Spleen (tissue), 11 donors: ENCODE data around the gene KIF1A. TPM values are rescaled to one million over a fixed set of nuclear protein-coding genes. Genes with fewer than 3 reads are reported as not detected.

Source experiments
- DNase-seq: peaks from one replicate; pipeline ENCODE4 v3.0.0-alpha.2; 2020
- H3K27ac ChIP-seq, 8 donors: fragments of 200-600 bp; sonication (generic) in 7 of 8; 1 replicate in 4 of 8; 2 replicates in 4 of 8; pipeline versions ENCODE4 v1.5.0 to v1.8.0; 2016 to 2021; ENCODE audit warnings: inconsistent platforms in 4 of 8, mild to moderate bottlenecking in 4 of 8, moderate library complexity in 1 of 8
- H3K27me3 ChIP-seq, 7 donors: fragments of 200-600 bp; sonication (generic) in 6 of 7; replicated peaks in 1 of 7; 1 replicate in 4 of 7; 2 replicates in 3 of 7; pipeline versions ENCODE4 v1.5.0 to v1.8.0; 2016 to 2021; ENCODE audit warnings: inconsistent platforms in 3 of 7, mild to moderate bottlenecking in 1 of 7
- H3K36me3 ChIP-seq, 6 donors: fragments of 200-600 bp; sonication (generic) in 5 of 6; 1 replicate in 4 of 6; 2 replicates in 2 of 6; pipeline versions ENCODE4 v1.5.0 to v1.8.0; 2016 to 2021; ENCODE audit warnings: inconsistent platforms in 2 of 6
- H3K4me1 ChIP-seq, 6 donors: fragments of 200-600 bp; sonication (generic) in 5 of 6; 1 replicate in 3 of 6; 2 replicates in 3 of 6; pipeline versions ENCODE4 v1.5.0 to v1.8.0; 2016 to 2021; ENCODE audit warnings: inconsistent platforms in 3 of 6
- H3K4me3 ChIP-seq, 8 donors: fragments of 200-600 bp; sonication (generic) in 7 of 8; 1 replicate in 4 of 8; 2 replicates in 4 of 8; pipeline versions ENCODE4 v1.5.0 to v1.8.0; 2016 to 2021; ENCODE audit warnings: inconsistent platforms in 4 of 8, mild to moderate bottlenecking in 4 of 8, moderate library complexity in 2 of 8
- H3K9me3 ChIP-seq, 8 donors: fragments of 200-600 bp; sonication (generic) in 7 of 8; 1 replicate in 4 of 8; 2 replicates in 4 of 8; pipeline versions ENCODE4 v1.5.0 to v1.8.0; 2016 to 2021; ENCODE audit warnings: inconsistent platforms in 4 of 8
- POLR2A ChIP-seq, 3 donors: fragments of 450-650 bp; IDR thresholded peaks; one replicate each; pipeline ENCODE4 v1.5.1; 2017; ENCODE audit warnings: antibody characterized with exemption in 3 of 3, mild to moderate bottlenecking in 1 of 3
- POLR2AphosphoS5 ChIP-seq, 3 donors: sonication (generic); formaldehyde crosslinking; IDR thresholded peaks; one replicate each; pipeline ENCODE4 v1.5.1; 2017; ENCODE audit warnings: antibody characterized with exemption in 3 of 3
- WGBS, 5 donors: extraction: QIAGEN DNeasy Blood & Tissue Kit in 3 of 5; methylation state at CpG; one replicate each; pipeline versions ENCODE4 v1.1.5 to v1.1.7; 2013 to 2018; 5-methylcytosine and 5-hydroxymethylcytosine counted together
- intact Hi-C: fragments of 100-400 bp; cut with DNase I; formaldehyde crosslinking; loops from one replicate; pipeline ENCODE4 v1.15.0; 2023; ENCODE audit warnings: low total_unique reads
- polyA plus RNA-seq, 3 donors: library from polyadenylated mRNA; stranded (reverse); fragments of 200-250 nt; gene quantifications; one replicate each; pipeline ENCODE4 v1.2.1, GENCODE V29; 2013
- total RNA-seq, 7 donors: library from RNA; depleted of rRNA in 3 of 7; stranded (reverse); fragments of >200 nt in 3 of 7; fragmentation: NEBNext Ultra II Directional in 4 of 7; extraction: Animal tissue kit (Norgen Biotek cat#: 25700) in 4 of 7; gene quantifications; one replicate each; pipeline versions ENCODE4 v1.1.0 to v1.2.1, GENCODE V29; 2016 to 2021
- TF ChIP-seq, protein P1 (sequence below), 11 experiments: fragments of 200-600 bp in 7 of 11; fragments of 450-650 bp in 4 of 11; sonication (generic) in 4 of 11; IDR thresholded peaks in 8 of 11; conservative IDR thresholded peaks in 3 of 11; 1 replicate in 7 of 11; 2 replicates in 4 of 11; pipeline versions ENCODE4 v1.4.0 to v1.8.0; 2016 to 2021; ENCODE audit warnings: antibody characterized with exemption in 11 of 11, inconsistent platforms in 4 of 11, mild to moderate bottlenecking in 1 of 11
- donor health status: healthy with polysubstance abuse.
- donor health status: DM: no; HTN: no; CAD: no; lungs with moderate emphysema.
- donor health status: DM: no; HTN: no; CAD: no.
- donor health status: Bipolar disorder and iron deficiency.
- donor health status: healthy.
- donor health status: DM: no; HTN: no; CAD: no.
- donor health status: DM: yes; HTN: yes; CAD: no.

KIF1A gene
- total and polyA plus RNA-seq, 10 donors, result 0.02 to 2.0 (median 0.55) TPM; not detected in 1

DNA sequence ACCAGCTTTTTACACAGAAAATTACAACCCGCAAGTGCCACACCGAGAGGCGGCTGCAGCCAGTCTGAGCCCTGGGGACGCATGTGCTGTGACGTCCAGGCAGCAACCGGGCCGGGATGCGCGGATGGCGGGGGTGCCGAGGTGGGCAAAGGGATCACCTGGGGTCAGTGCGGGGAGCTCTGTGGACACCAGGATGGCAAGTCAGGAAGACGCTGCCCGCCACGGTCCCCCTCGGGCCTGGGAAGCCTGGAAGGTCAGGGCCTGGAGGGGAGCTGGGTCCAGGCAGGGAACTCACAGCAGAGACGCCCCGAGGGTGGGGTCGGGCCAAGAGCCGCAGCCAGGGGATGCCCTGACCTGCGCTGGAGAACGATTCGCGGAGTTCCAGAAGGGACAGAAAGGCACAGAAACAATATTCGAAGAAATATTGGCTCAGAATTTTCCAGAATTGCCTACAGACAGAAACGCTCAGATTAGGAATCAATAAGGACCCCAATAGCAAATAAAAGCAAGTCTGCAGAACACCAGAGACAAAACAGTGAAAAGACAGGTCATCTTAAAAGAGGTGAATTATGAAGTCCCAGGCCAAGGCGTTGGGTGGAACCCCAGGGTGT lies 11.7 kb upstream of the KIF1A start:
- Histone ChIP-seq H3K4me3 (peak overlapping the region in 6 of 8 donors; percentile 12 to 59 (median 26)), H3K36me3 (no peaks in the 10 kb centered on the region), H3K27me3 (peaks cover 0 to 66% (median 17%) of the 10 kb centered on the region in 7 donors), H3K4me1 (peaks cover 6 to 19% (median 14%) of the 10 kb centered on the region in 6 donors), H3K9me3 (no peaks in the 10 kb centered on the region), H3K27ac (no peak overlapping the region)
- WGBS, 5 donors, result 8 to 17% (median 14%) methylated on average over 27 of the region's 27 CpGs
- TF ChIP-seq POLR2AphosphoS5 (IDR thresholded peaks at IDR 0.05) (no peak), POLR2A (IDR thresholded peaks at IDR 0.05) (no peak)
- TF ChIP-seq, protein P1, sequence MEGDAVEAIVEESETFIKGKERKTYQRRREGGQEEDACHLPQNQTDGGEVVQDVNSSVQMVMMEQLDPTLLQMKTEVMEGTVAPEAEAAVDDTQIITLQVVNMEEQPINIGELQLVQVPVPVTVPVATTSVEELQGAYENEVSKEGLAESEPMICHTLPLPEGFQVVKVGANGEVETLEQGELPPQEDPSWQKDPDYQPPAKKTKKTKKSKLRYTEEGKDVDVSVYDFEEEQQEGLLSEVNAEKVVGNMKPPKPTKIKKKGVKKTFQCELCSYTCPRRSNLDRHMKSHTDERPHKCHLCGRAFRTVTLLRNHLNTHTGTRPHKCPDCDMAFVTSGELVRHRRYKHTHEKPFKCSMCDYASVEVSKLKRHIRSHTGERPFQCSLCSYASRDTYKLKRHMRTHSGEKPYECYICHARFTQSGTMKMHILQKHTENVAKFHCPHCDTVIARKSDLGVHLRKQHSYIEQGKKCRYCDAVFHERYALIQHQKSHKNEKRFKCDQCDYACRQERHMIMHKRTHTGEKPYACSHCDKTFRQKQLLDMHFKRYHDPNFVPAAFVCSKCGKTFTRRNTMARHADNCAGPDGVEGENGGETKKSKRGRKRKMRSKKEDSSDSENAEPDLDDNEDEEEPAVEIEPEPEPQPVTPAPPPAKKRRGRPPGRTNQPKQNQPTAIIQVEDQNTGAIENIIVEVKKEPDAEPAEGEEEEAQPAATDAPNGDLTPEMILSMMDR (IDR thresholded peaks at IDR 0.05 in 8 of 11, conservative IDR thresholded peaks at IDR 0.05 in 3 of 11), result no peak
- intact Hi-C loops, result loop anchor here (10.0 kb wide), 1 partner anchor 317 kb away; no protein-coding TSS in a partner anchor
- peak; percentile 84 for DNase-seq

DNA sequence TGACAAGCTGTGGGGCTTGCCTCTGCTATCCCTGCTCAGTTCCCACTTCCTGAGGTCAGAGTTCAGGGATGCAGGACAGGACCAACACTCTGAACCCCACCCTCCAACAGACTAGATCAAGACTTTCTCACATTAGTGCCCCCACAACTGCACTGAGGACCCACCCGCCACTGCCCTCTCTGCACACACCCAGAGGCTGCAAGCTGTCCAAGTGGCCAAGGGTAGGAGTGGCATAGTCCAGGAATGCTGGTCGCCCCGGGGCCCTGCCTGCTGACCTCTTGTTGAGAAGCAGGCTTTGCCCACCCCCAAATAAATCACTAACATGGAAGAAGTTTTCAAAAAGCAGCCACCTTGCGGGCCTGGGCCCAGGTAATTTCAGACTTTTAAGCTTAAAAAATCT lies 5.5 kb upstream of the KIF1A start:
- H3K36me3 ChIP-seq, result no peaks in the 10 kb centered on the region
- H3K4me3 ChIP-seq, result no peak overlapping the region
- peaks cover 0 to 9% (median 0%) of the 10 kb centered on the region in 8 donors for H3K9me3 ChIP-seq
- intact Hi-C loops, result no loop called here
- no peak for DNase-seq
- TF ChIP-seq POLR2A (IDR thresholded peaks at IDR 0.05), result no peak
- H3K4me1 ChIP-seq, result peaks cover 2 to 13% (median 9%) of the 10 kb centered on the region in 6 donors
- H3K27me3 ChIP-seq, result peaks cover 0 to 100% (median 62%) of the 10 kb centered on the region in 7 donors
- no peak overlapping the region for H3K27ac ChIP-seq
- 65 to 83% (median 79%) methylated on average over 4 of the region's 4 CpGs for WGBS, 5 donors

DNA sequence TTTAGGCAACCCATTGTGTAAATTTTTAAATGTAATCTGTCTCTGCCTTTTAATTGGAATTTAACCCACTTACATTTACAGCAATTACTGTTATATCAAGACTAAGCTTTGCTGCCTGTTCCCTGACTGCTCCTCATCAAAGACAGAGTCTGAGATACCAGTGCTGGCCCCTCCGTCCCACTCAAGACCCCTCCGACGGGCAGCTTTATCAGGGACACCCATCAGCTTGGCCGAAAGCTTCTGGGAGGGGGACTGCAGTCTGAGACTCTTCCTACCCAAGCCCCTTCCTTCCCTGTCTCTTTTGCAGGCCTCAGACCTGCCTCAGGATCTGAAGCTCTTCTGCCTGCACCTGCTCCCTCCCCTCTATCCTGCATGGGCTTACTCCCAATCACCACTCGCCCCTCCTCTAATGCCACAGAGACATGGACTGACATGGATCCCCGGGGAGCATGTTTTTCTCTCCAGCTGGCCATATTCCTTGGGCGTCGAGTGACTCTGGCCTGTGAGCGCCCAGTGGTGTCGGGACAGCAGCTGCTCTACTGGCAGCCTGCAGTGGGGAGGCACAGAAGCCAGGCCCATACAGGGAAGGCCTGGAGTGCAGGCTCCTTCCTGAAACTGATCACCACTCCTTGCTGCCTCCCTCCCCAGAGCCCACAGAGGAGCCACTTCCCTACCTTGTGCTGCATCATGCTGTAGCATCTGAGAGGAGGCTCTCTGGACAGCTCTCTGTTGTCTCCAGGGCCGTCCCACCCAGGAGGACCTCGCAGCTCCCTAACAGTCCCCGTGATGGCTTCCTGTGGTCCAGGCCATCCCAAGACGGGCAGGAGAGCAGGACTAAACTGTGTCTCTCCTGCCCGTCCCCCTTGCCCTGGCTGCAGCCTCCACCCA lies 3.7 kb upstream of the KIF1A start:
- intact Hi-C loops, result no loop called here
- Histone ChIP-seq H3K36me3 (no peaks in the 10 kb centered on the region), H3K27ac (no peak overlapping the region), H3K4me3 (no peak overlapping the region), H3K27me3 (peaks cover 0 to 100% (median 75%) of the 10 kb centered on the region in 7 donors), H3K4me1 (peaks cover 3 to 29% (median 24%) of the 10 kb centered on the region in 6 donors), H3K9me3 (peaks cover 0 to 9% (median 0%) of the 10 kb centered on the region in 8 donors)
- DNase-seq, result no peak
- TF ChIP-seq POLR2A (IDR thresholded peaks at IDR 0.05) (no peak), POLR2AphosphoS5 (IDR thresholded peaks at IDR 0.05) (no peak)
- TF ChIP-seq, protein P1 (IDR thresholded peaks at IDR 0.05 in 8 of 11, conservative IDR thresholded peaks at IDR 0.05 in 3 of 11), result no peak
- WGBS, 5 donors, result 76 to 84% (median 79%) methylated on average over 15 of the region's 15 CpGs

DNA sequence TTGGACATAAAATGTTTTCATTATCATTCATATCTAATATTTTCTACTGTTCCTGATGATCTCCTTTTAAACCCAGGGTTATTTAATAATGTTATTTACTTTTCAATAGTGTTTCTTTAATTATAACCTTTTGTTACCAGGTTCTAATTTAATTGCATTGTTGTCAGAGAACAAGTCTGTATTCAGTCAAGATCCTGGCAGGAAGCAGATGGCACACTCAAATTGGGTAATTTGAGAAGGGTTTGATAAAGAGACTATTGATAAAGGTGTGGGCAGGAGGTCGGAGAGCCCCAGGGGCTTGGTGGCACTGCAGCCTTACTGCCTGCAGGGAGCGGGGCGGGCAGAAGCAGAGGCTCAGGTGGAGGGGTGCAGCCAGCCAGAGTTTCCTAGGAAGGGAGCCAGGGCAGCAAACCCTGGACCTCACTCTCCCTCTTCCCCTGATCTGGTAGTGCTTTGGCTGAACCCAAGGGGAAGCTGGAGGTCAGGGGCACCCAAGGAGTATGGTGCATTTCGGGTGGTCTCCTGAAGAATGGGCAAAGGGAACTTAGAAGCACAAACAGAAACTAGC lies 2.3 kb upstream of the KIF1A start:
- H3K27me3 ChIP-seq, result peaks cover 4 to 100% (median 80%) of the 10 kb centered on the region in 7 donors
- TF ChIP-seq POLR2AphosphoS5 (IDR thresholded peaks at IDR 0.05) (no peak), POLR2A (IDR thresholded peaks at IDR 0.05) (no peak)
- TF ChIP-seq, protein P1 (IDR thresholded peaks at IDR 0.05 in 8 of 11, conservative IDR thresholded peaks at IDR 0.05 in 3 of 11), result no peak
- no peaks in the 10 kb centered on the region for H3K36me3 ChIP-seq

More for the DNA sequence above, 2.3 kb upstream of the KIF1A start:
- Histone ChIP-seq H3K4me1 (peaks cover 3 to 32% (median 26%) of the 10 kb centered on the region in 6 donors), H3K9me3 (peaks cover 0 to 9% (median 0%) of the 10 kb centered on the region in 8 donors), H3K4me3 (no peak overlapping the region), H3K27ac (no peak overlapping the region)
- DNase-seq, result no peak
- WGBS, 5 donors, result 69 to 78% (median 71%) methylated on average over 4 of the region's 4 CpGs
- intact Hi-C loops, result no loop called here
